K562 (cell line): ENCODE measurements around the gene SLC7A4. TPM values are rescaled to one million over a fixed set of nuclear protein-coding genes. Genes with fewer than 3 reads are reported as not detected.
A peak's percentile ranks its signal among the peaks of the same experiment; 100 is the strongest.

ENCODE experiments used
- ARID2 ChIP-seq: fragments of 450-650 bp; IDR thresholded peaks from 2 replicates; pipeline ENCODE4 v1.6.1; 2017; ENCODE audit warnings: antibody characterized with exemption, mild to moderate bottlenecking
- CBFA2T2 ChIP-seq: fragments of 450-650 bp; conservative IDR thresholded peaks from 2 replicates; pipeline ENCODE4 v1.6.1; 2017; ENCODE audit warnings: mild to moderate bottlenecking
- CBX8 ChIP-seq: fragments of 200-600 bp; sonication (generic); IDR thresholded peaks from 2 replicates; pipeline ENCODE4 v1.6.1; 2012; ENCODE audit warnings: borderline replicate concordance, mixed run types, low read depth, mild to moderate bottlenecking, moderate library complexity, mixed read lengths, low read length, control low read depth, inconsistent platforms; ENCODE audit not compliant: poor library complexity, severe bottlenecking; ENCODE audit errors: extremely low read depth
- CTCFL ChIP-seq: IDR thresholded peaks from 2 replicates; pipeline ENCODE4 v1.6.1; 2011; ENCODE audit warnings: borderline replicate concordance, low read depth, mild to moderate bottlenecking, moderate library complexity, low read length; ENCODE audit not compliant: insufficient read depth, poor library complexity, severe bottlenecking
- DMBX1 ChIP-seq: fragments of 250-450 bp; sonication (Bioruptor Pico); IDR thresholded peaks from 2 replicates; pipeline ENCODE4 v1.8.0; 2022; ENCODE audit warnings: inconsistent platforms, mild to moderate bottlenecking, moderate library complexity, borderline replicate concordance
- HINFP ChIP-seq: fragments of 450-650 bp; conservative IDR thresholded peaks from 2 replicates; pipeline ENCODE4 v1.6.1; 2016; ENCODE audit warnings: missing genetic modification characterization, low read depth, mild to moderate bottlenecking, control low read depth, missing compliant biosample characterization
- HIVEP1 ChIP-seq: fragments of 250-450 bp; sonication (Bioruptor Pico); IDR thresholded peaks from 2 replicates; pipeline ENCODE4 v1.4.0; 2020; ENCODE audit warnings: mild to moderate bottlenecking
- L3MBTL2 ChIP-seq: fragments of 450-650 bp; IDR thresholded peaks from 2 replicates; pipeline ENCODE4 v1.6.1; 2016; ENCODE audit warnings: mild to moderate bottlenecking, moderate library complexity
- MECOM ChIP-seq: fragments of 250-450 bp; sonication (Bioruptor Pico); IDR thresholded peaks from 2 replicates; pipeline ENCODE4 v1.8.0; 2022; ENCODE audit warnings: inconsistent platforms
- MTA2 ChIP-seq: fragments of 450-650 bp; IDR thresholded peaks from 2 replicates; pipeline ENCODE4 v1.6.1; 2016; ENCODE audit warnings: low read depth
- NCOR1 ChIP-seq: fragments of 450-650 bp; IDR thresholded peaks from 2 replicates; pipeline ENCODE4 v1.6.1; 2016; ENCODE audit warnings: mild to moderate bottlenecking, moderate library complexity
- RBM15 ChIP-seq: fragments of 200-400 bp; formaldehyde crosslinking; IDR thresholded peaks from 2 replicates; pipeline ENCODE4 v1.6.1; 2018; ENCODE audit warnings: mild to moderate bottlenecking, low read length, moderate library complexity; ENCODE audit not compliant: insufficient read depth
- SPI1 ChIP-seq: IDR thresholded peaks from 2 replicates; pipeline ENCODE4 v1.6.1; 2011; ENCODE audit warnings: low read depth, low read length, control low read depth, borderline replicate concordance
- TGIF2 ChIP-seq: sonication (generic); formaldehyde crosslinking; IDR thresholded peaks from 2 replicates; pipeline ENCODE4 v1.8.1; 2022; ENCODE audit warnings: mild to moderate bottlenecking, missing genetic modification reagents, moderate library complexity
- THRB ChIP-seq: fragments of 450-650 bp; formaldehyde crosslinking; conservative IDR thresholded peaks from 2 replicates; pipeline ENCODE4 v1.4.0; 2022; ENCODE audit warnings: mild to moderate bottlenecking, missing genetic modification characterization
- TSC22D4 ChIP-seq: fragments of 450-650 bp; IDR thresholded peaks from 2 replicates; pipeline ENCODE4 v1.6.1; 2016; ENCODE audit warnings: missing genetic modification characterization, missing biosample characterization, control low read depth
- ZBTB33 ChIP-seq: sonication (generic); formaldehyde crosslinking; IDR thresholded peaks from 2 replicates; pipeline ENCODE4 v1.8.1; 2023; ENCODE audit warnings: mild to moderate bottlenecking, missing genetic modification reagents
- ZNF133 ChIP-seq: fragments of 250-450 bp; sonication (Bioruptor Pico); IDR thresholded peaks from 2 replicates; pipeline ENCODE4 v1.4.0; 2020; ENCODE audit warnings: mild to moderate bottlenecking
- ZNF316 ChIP-seq: fragments of 450-650 bp; IDR thresholded peaks from 2 replicates; pipeline ENCODE4 v1.6.1; 2016
- ZNF408 ChIP-seq: fragments of 250-450 bp; sonication (Bioruptor Pico); IDR thresholded peaks from 2 replicates; pipeline ENCODE4 v1.4.0; 2020; ENCODE audit warnings: low read depth, mild to moderate bottlenecking, moderate library complexity
- ZNF57 ChIP-seq: fragments of 450-650 bp; formaldehyde crosslinking; IDR thresholded peaks from 2 replicates; pipeline ENCODE4 v1.4.0; 2020; ENCODE audit warnings: mild to moderate bottlenecking, moderate library complexity
- ZNF778 ChIP-seq: fragments of 450-650 bp; formaldehyde crosslinking; IDR thresholded peaks from 2 replicates; pipeline ENCODE4 v1.4.0; 2020; ENCODE audit warnings: mild to moderate bottlenecking, moderate library complexity
- polyA plus RNA-seq, 8 experiments: library from polyadenylated mRNA; depleted of rRNA in 4 of 8; stranded (reverse) in 5 of 8; unstranded in 3 of 8; fragments of >200 nt; fragmentation: Nextera tagmentation in 2 of 8; fragmentation: Illumina TruSeq in 1 of 8; extraction: Ambion mirVana in 2 of 8; extraction: Trizol in 1 of 8; gene quantifications; 2 replicates each; pipeline versions ENCODE4 v1.2.1 to v1.2.3, GENCODE V29; 2011 to 2014; ENCODE audit warnings: inconsistent platforms in 1 of 8, missing spikeins in 1 of 8
- total RNA-seq, 7 experiments: library from RNA; depleted of rRNA in 6 of 7; stranded (reverse); fragments of >200 nt in 6 of 7; fragmentation: Illumina TruSeq in 2 of 7; extraction: Trizol in 2 of 7; gene quantifications; 2 replicates each; pipeline versions ENCODE4 v1.2.1 to v1.2.3, GENCODE V29; 2011 to 2021; ENCODE audit warnings: low replicate concordance in 1 of 7

The SLC7A4 gene
- total and polyA plus RNA-seq, 9 of the 15 experiments (the other 6 are each of a cell fraction or from before 2014, with no cell fraction given) = not detected

GRCh38 chr22:21045585-21046294, 13.4 kb upstream of the SLC7A4 start, which contains the start of gene LRRC74B (continued):
- TF ChIP-seq HINFP (tag) (no peak), ZNF57 (CRISPR knock-in tag) (no peak), TSC22D4 (tag) (no peak), ZNF316 (no peak), HIVEP1 (CRISPR knock-in tag) (peak; percentile 5; the same call in 1 of the 2 replicates), RBM15 (no peak), ZNF133 (CRISPR knock-in tag) (0 out of 2 replicates have a peak, but pooled peaks have one; percentile 20), NCOR1 (no peak), TGIF2 (CRISPR knock-in tag) (no peak), DMBX1 (no peak), L3MBTL2 (no peak), CBX8 (no peak), CTCFL (peak; percentile 8), ZBTB33 (peak; percentile 76; the same call in 1 of the 2 replicates), ARID2 (no peak), MTA2 (no peak), ZNF408 (CRISPR knock-in tag) (no peak), SPI1 (no peak), CBFA2T2 (no peak), MECOM (CRISPR knock-in tag) (no peak), ZNF778 (CRISPR knock-in tag) (no peak), THRB (CRISPR knock-in tag) (0 out of 2 replicates have a peak, but pooled peaks have one; percentile 8)
